Stimulated activated CD8-positive, alpha-beta memory T cell treated with anti-CD3 and anti-CD28 coated beads, Interleukin-4, amount 100 ng/mL, for 24 hours (primary cell): ENCODE results near the gene DHRSX.
"Not testable (repeated sequence)": the region's sequence is repeated elsewhere in the genome, so short reads cannot be mapped to it uniquely, and the experiment has no call there.

Experiments
- DNase-seq: peaks from one replicate; pipeline ENCODE4 v3.0.0-alpha.2; 2020; ENCODE audit warnings: low read depth

Gene DHRSX

GRCh38 chrX:2520539-2520938 is 19.8 kb upstream of the DHRSX start:
- DNase-seq = no peak

DNA sequence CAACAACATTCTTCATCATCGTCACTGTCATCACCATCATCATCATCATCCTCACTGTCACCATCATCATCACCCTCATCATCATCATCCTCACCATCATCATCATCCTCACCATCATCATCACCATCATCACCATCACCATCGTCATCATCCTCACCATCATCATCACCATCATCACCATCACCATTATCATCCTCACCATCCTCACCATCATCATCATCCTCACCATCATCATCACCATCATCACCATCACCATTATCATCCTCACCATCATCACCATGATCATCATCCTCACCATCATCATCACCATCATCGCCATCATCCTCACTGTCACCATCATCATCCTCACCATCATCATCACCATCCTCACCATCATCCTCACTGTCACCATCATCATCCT is 18.9 kb upstream of the DHRSX start:
- DNase-seq = not testable (repeated sequence)

GRCh38 chrX:2517055-2517454 is 16.3 kb upstream of the DHRSX start:
- no peak for DNase-seq

DNA sequence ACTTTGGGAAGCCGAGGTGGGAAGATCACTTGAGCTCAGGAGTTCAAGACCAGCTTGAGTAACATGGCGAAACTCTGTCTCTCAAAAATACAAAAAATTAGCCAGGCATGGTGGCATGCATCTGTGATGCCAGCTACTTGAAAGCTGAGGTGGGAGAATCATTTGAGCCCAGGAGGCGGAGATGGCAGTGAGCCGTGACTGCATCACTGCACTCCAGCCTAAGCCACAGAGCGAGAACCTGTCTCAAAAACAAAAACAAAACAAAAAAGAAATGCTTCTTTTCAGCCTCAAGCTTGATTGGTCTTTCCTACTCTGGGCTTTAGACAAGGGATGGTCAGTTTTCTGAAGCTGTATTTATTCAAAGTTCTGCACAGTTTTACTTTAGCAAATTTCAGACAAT is 15.8 kb upstream of the DHRSX start:
- no peak for DNase-seq

GRCh38 chrX:2514131-2514530 is 13.4 kb upstream of the DHRSX start:
- no peak for DNase-seq

GRCh38 chrX:2513121-2513664 is 12.4 kb upstream of the DHRSX start:
- no peak for DNase-seq

DNA sequence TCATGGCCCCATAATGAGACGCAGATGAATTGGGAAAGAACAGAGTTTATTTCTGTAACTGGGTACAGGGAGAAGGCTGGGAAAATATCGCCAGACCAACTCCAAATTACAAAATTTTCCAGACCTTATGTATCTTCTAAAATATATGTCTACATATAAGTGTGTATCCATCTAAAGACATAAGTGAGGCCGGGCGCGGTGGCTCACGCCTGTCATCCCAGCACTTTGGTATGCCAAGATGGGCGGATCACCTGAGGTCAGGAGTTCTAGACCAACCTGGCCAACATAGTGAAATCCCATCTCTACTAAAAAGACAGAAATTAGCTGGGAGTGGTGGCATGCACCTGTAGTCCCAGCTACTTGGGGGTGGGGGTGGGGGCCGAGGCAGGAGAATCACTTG is 11.7 kb upstream of the DHRSX start:
- DNase-seq = no peak

DNA sequence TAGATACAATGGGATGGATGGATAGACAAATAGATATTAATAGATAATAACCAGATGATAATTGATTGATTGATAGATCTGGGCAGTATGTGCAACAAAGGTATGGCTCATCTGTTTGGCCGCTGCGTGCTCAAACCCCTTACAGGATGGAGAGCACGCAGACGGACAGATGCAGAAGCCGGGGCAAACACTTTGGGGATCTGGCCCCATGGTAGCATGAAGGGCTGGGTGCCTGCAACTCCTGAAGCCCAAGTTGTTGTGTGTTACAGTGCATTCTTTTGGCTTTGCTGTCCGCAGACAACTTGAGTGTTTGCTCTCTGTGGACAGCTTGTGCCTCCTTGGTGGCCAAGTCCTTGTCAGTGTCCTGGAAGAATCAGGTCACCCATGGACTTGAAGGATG is 10.6 kb upstream of the DHRSX start:
- no peak for DNase-seq

GRCh38 chrX:2508648-2509335 is 8.0 kb upstream of the DHRSX start:
- DNase-seq = no peak

DNA sequence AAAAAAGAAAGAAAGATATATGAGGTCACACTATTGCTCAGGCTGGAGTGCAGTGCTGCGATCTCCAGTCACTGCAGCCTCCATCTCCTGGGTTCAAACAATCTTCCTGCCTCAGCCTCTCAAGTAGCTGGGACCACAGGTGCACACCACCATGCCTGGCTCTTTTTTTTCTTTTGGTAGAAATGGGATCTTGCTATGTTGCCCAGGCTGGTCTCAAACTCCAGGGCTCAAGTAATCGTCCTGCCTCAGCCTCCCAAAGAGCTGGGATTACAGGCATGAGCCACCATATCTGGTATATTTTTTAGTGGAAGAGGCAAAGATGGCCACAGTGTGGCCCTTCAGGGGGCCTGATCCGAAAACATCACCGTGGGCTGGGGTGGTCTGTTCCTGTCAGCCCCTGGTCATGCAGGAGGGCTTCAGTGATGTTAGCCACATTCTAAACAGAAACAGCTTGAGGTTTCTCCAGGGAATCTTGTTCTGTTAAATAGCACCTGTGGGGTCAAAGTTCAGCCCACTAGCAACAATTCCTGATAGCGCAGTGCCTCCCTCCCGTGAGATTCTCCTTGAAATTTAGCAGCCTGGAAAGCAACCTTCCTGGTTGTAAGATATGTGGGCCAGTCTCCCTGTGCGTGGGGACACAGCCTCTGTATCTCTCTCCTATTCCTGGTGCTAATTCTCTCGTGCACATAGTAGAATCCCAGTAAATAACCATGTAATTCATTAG is 7.3 kb upstream of the DHRSX start:
- DNase-seq = no peak

- no peak for DNase-seq
Observed at GRCh38 chrX:2507196-2507595, 6.4 kb upstream of the DHRSX start.

DNA sequence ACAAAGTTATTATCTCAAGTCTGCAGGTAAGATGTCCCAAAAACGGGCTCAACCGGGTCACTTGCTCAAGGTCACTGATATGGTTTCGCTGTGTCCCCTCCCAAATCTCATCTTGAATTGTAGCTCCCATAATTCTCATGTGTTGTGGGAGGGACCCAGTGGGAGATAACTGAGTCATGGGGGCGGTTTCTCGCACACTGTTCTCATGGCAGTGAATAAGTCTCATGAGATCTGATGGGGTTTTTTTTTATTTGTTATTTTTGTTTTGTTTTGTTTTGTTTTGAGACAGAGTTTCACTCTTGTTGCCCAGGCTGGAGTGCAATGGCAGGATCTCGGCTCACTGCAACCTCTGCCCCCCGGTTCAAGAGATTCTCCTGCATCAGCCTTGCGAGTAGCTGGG is 4.6 kb upstream of the DHRSX start:
- not testable (repeated sequence) for DNase-seq

DNA sequence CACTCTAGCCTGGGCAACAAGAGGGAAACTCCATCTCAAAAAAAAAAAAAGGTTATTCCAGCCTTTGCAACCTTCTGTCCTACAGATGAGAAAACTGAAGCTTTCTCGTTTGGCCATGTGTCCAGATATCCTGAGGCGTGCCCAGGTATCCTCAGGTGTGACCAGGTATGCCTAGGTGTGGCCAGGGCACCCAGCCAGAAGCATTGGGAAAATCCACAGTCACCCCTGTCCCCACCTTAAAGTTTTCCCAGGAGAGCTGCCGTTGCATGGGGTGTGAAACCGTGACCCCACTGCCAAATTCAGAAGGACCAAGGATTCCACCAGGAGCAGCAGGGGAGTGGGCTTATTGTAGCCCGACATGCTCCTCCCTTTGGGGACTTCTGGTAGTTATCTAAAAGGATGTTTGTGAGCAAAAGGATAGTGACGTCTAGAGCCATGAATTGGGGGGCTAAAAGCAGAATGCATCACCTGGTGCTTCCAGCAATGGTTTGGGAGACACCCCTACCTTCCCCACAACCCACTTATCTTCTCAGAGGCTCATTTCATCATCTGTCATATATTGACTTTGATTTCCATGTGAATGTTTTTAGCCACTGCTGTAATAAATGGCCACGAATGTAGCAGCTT is 4.0 kb upstream of the DHRSX start:
- no peak for DNase-seq

DNA sequence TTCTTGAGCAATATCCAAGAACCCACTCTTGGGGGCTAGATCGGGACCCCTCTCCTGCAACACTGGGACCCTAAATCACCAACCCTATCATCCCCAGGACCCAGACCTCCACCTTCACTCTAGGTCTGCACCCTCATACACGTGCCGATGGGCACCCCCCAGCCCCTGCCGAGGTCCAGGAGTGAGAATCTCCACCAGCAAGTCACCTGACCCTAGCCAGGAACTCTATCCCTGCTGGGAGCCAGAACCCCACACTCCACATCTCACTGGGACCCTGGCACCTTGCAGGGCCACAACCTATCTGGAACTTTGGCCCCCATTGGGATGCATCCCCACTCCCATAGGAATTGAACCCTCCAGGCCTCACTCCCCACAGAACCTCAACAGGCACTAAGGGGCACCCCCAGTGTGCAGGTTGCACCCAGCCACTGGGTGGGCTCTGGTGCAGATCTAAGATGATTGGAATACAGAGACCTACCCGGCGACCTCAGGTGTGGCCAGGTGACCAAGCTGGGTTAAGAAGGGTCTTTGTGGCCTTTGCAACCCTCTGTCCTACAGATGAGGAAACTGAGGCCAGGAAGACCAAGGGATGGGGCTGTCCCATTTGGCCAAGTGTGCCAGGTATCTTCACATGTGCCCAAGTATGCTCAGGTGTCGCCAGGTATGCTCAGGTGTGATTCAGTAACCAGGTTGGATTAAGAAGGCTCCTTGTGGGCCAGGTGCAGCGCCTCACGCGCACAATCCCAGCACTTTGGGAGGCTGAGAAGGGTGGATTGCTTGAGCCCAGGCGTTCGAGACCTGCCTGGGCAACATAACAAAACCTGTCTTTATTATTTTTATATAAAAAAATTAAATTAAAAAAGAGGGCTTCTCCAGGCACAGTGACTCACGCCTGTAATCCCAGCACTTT is 3.1 kb upstream of the DHRSX start:
- no peak for DNase-seq

DNA sequence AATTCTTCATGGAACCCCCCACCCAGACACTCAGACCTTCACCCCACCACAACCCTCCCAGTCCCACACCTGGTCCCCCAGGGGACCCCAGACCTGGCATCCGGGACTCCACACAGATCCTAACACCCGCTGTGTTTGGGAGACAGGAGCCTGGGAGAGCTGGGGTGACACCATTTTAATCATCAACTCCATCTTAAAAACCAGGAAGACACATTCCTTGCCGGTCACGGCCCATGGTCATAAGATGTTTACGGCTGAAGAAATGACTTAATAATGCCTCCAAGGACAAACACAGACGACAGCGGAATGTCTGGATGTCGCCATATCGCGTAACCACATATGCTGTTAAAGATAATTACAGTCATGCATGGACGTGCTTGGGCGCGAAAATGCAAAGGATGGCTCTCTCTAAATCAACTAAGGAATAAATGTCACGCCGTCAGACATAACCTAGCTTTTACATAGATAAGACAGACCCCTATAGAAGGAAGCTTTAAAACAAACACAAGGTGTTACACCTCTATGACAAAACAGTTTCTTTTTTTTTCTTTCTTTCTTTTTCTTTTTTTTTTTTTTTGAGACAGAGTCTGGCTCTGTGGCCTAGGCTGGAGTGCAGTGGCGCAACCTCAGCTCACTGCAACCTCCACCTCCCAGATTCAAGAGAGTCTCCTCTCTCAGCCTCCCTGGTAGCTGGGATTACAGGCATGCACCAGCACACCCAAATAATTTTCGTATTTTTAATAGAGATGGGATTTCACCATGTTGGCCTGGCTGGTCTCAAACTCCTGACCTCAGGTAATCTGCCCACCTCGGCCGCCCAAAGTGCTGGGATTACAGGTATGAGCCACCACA is 2.1 kb upstream of the DHRSX start:
- DNase-seq = no peak

DNA sequence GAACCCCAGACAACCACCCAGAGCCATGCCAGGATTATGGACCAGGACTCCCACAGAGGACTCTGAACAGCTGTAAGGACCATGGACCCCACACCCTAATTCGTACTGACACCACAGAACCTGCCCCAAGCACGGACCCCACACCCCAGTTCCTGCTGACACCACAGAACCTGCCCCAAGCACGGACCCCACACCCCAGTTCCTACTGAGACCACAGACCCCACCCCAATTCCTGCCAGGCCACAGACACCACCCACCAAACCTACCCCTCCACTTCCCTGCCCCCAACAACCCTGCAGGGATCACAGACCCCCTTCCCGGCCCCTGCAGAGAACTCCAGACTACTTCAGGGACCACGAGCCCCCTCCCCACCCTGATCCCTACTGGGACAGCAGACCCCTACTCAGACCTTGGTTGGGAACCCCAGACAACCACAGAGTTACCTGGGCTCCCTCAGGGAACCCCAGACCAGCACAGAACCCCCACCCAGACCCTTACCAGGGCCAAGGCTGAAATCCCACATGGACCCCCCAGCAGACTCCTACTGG is 1.4 kb upstream of the DHRSX start:
- no peak for DNase-seq

DNA sequence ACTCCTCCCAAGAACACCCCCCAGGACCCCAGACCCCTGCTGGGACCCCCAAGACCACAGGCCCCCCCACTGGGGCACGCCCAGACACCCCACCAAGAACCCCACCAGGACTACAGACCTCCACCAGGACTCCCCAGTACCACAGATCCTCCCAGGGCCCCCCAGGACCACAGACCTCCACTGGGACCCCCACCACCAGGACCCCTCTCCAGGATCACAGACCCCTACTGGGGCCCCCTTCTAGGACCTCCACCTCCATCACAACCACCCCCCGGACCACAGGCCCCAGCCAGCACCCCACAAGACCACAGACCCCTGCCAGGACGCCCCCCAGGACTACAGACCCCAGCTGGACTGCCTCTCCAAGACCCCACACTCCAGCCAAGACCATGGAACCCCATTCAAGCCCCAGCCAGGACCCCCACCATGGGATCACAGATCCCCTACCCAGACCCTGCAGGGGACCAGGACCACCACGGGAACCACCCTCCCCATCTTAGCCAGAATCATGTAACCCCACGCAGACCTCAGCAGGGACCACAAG is 855 bp upstream of the DHRSX start:
- no peak for DNase-seq

DNA sequence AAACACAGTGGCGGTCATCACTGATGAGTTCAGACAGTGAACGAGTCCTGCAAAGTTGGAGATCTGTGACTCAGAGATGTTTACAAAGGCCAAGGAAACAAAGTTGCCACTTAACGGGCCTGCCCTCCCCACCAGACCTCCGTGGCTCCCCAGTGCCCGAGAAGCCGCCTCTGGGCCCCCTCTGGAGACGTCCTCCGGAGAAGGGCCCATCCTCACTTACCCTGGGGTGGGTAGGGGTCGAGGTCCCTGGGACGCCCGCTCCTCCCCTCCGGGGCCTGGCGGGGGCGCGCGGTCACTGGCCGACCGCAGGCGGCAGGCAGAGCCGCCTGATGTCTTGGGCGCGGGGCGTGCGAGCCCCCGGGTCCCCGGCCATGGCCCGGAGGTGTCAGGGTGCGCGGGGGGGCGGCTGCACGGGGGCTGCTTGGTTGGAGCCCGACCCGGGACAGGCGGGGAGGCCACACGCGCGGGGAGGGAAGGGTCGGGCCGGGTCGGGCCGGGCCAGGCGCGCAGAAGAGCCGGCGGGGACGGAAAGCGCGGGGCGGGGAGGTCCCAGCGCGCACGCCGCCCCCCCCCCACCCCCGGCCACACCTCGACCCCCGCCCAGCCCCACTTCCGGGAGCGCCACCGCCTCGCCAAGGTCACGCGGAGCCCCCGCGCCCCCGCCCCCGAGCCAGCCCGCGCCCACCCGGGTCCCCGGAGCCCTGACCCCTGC is 529 bp downstream of the DHRSX start:
- peak; percentile 4 for DNase-seq

GRCh38 chrX:2499507-2499906 is 1.3 kb downstream of the DHRSX start:
- no peak for DNase-seq

DNA sequence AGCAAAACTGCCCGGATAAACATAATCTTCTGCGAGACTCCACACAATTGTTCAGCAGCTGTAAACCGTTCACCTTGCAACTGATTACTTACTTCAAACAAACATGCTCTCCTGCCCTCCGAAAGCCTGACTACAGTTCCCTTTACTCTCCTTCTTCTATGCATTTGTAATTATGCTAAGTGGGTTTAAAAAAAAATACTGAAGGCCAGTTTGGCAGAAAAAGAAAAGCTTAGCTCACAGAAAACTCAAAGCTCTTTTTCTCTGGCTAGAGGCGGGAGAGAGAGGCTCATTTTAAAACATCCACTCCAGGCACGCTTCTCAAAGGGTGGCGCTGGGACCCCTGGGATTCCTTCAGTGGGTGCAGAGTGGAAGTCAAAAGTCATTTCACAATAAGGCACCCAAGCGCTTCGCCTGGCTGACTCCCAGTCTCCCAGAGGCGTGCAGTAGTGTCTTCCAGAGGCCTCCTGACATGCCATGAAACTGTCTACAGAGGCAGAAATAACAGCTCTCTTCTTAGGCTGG is 1.9 kb downstream of the DHRSX start:
- no peak for DNase-seq
